Endodermal cell (in vitro differentiated cells): ENCODE data around the gene GPR39. TPM values are rescaled to one million over a fixed set of nuclear protein-coding genes. Genes with fewer than 3 reads are reported as not detected.
A peak's percentile ranks its signal among the peaks of the same experiment; 100 is the strongest.

Experiments
- DNase-seq: peaks from one replicate; pipeline ENCODE4 v3.0.0-alpha.2; 2017
- H3K27ac ChIP-seq: 2 replicates; pipeline ENCODE4 v1.5.1; 2013; ENCODE audit warnings: mild to moderate bottlenecking, low read depth, low read length, moderate library complexity
- H3K27me3 ChIP-seq: 2 replicates; pipeline ENCODE4 v1.6.1; 2013; ENCODE audit warnings: mild to moderate bottlenecking, low read length, moderate library complexity; ENCODE audit not compliant: insufficient read depth, control insufficient read depth, poor library complexity, severe bottlenecking
- H3K36me3 ChIP-seq: 2 replicates; pipeline ENCODE4 v1.7.0; 2013; ENCODE audit warnings: mild to moderate bottlenecking, low read length, moderate library complexity; ENCODE audit not compliant: control insufficient read depth, insufficient read depth
- H3K4me1 ChIP-seq: one replicate; pipeline ENCODE4 v1.7.0; 2013; ENCODE audit warnings: low read length; ENCODE audit not compliant: control insufficient read depth, insufficient read depth
- H3K4me3 ChIP-seq: 2 replicates; pipeline ENCODE4 v1.5.1; 2013; ENCODE audit warnings: mild to moderate bottlenecking, low read length, moderate library complexity
- H3K9ac ChIP-seq: 2 replicates; pipeline ENCODE4 v1.6.1; 2013; ENCODE audit warnings: mild to moderate bottlenecking, low read length, moderate library complexity; ENCODE audit not compliant: poor library complexity, severe bottlenecking; ENCODE audit errors: extremely low read depth
- H3K9me3 ChIP-seq: 2 replicates; pipeline ENCODE4 v1.6.1; 2013; ENCODE audit warnings: mild to moderate bottlenecking, low read length, moderate library complexity; ENCODE audit not compliant: control insufficient read depth
- H3K27ac Mint-ChIP-seq: 2 replicates; pipeline ENCODE4 v1.8.0; 2020; ENCODE audit warnings: mixed read lengths
- H3K27me3 Mint-ChIP-seq: 2 replicates; pipeline ENCODE4 v1.8.0; 2021; ENCODE audit warnings: mild to moderate bottlenecking, mixed read lengths; ENCODE audit not compliant: insufficient read depth
- H3K36me3 Mint-ChIP-seq: 2 replicates; pipeline ENCODE4 v1.8.0; 2020; ENCODE audit warnings: low read depth, mixed read lengths
- H3K4me1 Mint-ChIP-seq: 2 replicates; pipeline ENCODE4 v1.8.0; 2020; ENCODE audit warnings: mixed read lengths
- H3K4me3 Mint-ChIP-seq: 2 replicates; pipeline ENCODE4 v1.8.0; 2020; ENCODE audit warnings: mild to moderate bottlenecking, moderate library complexity, mixed read lengths
- H3K9me3 Mint-ChIP-seq: 2 replicates; pipeline ENCODE4 v1.8.0; 2020; ENCODE audit warnings: mild to moderate bottlenecking, mixed read lengths
- CTCF ChIP-seq: fragments of 200-600 bp; sonication (generic); conservative IDR thresholded peaks from 2 replicates; pipeline ENCODE4 v1.5.0; 2021; ENCODE audit warnings: antibody characterized with exemption, mild to moderate bottlenecking
- WGBS, 2 experiments: methylation state at CpG; one replicate each; pipeline versions ENCODE4 v1.1.5 to v1.1.7; 2013; ENCODE audit warnings: missing lambda C conversion rate in 2 of 2, mixed read lengths in 1 of 2; ENCODE audit not compliant: insufficient coverage in 1 of 2, insufficient read length in 1 of 2; 5-methylcytosine and 5-hydroxymethylcytosine counted together
- total RNA-seq, 2 donors: library from RNA; stranded (reverse); fragmentation: NEBNext Ultra II Directional in 1 of 2; extraction: Animal tissue kit (Norgen Biotek cat#: 25700) in 1 of 2; gene quantifications; 2 replicates in 1 of 2; 3 replicates in 1 of 2; pipeline ENCODE4 v1.2.1, GENCODE V29; 2021

The GPR39 gene
- total RNA-seq, 2 donors from 2014 or later = 9.4 to 14.6 TPM

GRCh38 chr2:132604561-132604960 is 188.0 kb downstream of the GPR39 start:
- Histone ChIP-seq H3K4me1 (peaks cover 18% of the 10 kb centered on the region), H3K27me3 (no peaks in the 10 kb centered on the region), H3K36me3 (no peaks in the 10 kb centered on the region), H3K27ac (no peak overlapping the region), H3K4me3 (no peak overlapping the region), H3K9me3 (no peaks in the 10 kb centered on the region), H3K9ac (no peak overlapping the region)
- Mint-ChIP-seq H3K36me3 (no peaks in the 10 kb centered on the region), H3K27me3 (no peaks in the 10 kb centered on the region), H3K9me3 (no peaks in the 10 kb centered on the region), H3K4me1 (peaks cover 33% of the 10 kb centered on the region), H3K4me3 (no peak overlapping the region), H3K27ac (no peak overlapping the region)
- WGBS, 2 experiments = no CpG with 5 or more reads among the region's 1 CpG
- no peak for DNase-seq
- TF ChIP-seq CTCF = no peak

- no peaks in the 10 kb centered on the region for H3K36me3 Mint-ChIP-seq
- Histone ChIP-seq H3K27ac (no peak overlapping the region), H3K4me1 (peaks cover 18% of the 10 kb centered on the region), H3K9me3 (no peaks in the 10 kb centered on the region), H3K27me3 (no peaks in the 10 kb centered on the region), H3K4me3 (no peak overlapping the region), H3K36me3 (no peaks in the 10 kb centered on the region), H3K9ac (no peak overlapping the region)
- DNase-seq = no peak
- no peak overlapping the region for H3K4me3 Mint-ChIP-seq
- H3K4me1 Mint-ChIP-seq = peaks cover 33% of the 10 kb centered on the region
- no peak for TF ChIP-seq CTCF
- no peaks in the 10 kb centered on the region for H3K9me3 Mint-ChIP-seq
- H3K27ac Mint-ChIP-seq = no peak overlapping the region
- no peaks in the 10 kb centered on the region for H3K27me3 Mint-ChIP-seq
- 78 to 79% methylated on average over 8 to 14 of the region's 14 CpGs for WGBS, 2 experiments
Measured at GRCh38 chr2:132605236-132606180, 188.9 kb downstream of the GPR39 start.

- H3K9me3 Mint-ChIP-seq = no peaks in the 10 kb centered on the region
- H3K4me1 ChIP-seq = peaks cover 18% of the 10 kb centered on the region
- no peaks in the 10 kb centered on the region for H3K36me3 ChIP-seq
- no peak for TF ChIP-seq CTCF
- no peaks in the 10 kb centered on the region for H3K36me3 Mint-ChIP-seq
- peak overlapping the region; percentile 9 for H3K4me3 ChIP-seq
- H3K4me1 Mint-ChIP-seq = peaks cover 39% of the 10 kb centered on the region
- no peaks in the 10 kb centered on the region for H3K27me3 Mint-ChIP-seq
- peak; percentile 21 for DNase-seq
- no peak overlapping the region for H3K27ac ChIP-seq
- H3K27ac Mint-ChIP-seq = no peak overlapping the region
- no peaks in the 10 kb centered on the region for H3K27me3 ChIP-seq
- H3K9ac ChIP-seq = no peak overlapping the region
- WGBS, 2 experiments = 92 to 97% methylated on average over 4 to 8 of the region's 8 CpGs
- no peak overlapping the region for H3K4me3 Mint-ChIP-seq
- no peaks in the 10 kb centered on the region for H3K9me3 ChIP-seq
Measured at GRCh38 chr2:132606649-132607048, 190.0 kb downstream of the GPR39 start.
